ENCODE measurements around the gene F3. TPM values are rescaled to one million over a fixed set of nuclear protein-coding genes. Genes with fewer than 3 reads are reported as not detected.
"Not testable (repeated sequence)": the region's sequence is repeated elsewhere in the genome, so short reads cannot be mapped to it uniquely, and the experiment has no call there.

Gene F3
- 76.5 and 84.8 TPM in 2 replicates for total RNA-seq (2014; rRNA removed; shearing (Covaris generic))

- DNase-seq (ENCODE audit: low read depth) = peak; percentile 94
These were observed at the start of gene F3 for GRCh38 chr1:94541246-94542087. Gene F3, minus strand, starts transcription at chr1:94541759. Its CDS starts 123 bp downstream, at chr1:94541636.

GRCh38 chr1:94590203-94591137, 48.9 kb upstream of the F3 start:
- peak; percentile 51 for DNase-seq (ENCODE audit: low read depth)

GRCh38 chr1:94589728-94590127, 48.2 kb upstream of the F3 start:
- no peak for DNase-seq (ENCODE audit: low read depth)

GRCh38 chr1:94582565-94582964, 41.0 kb upstream of the F3 start:
- no peak for DNase-seq (ENCODE audit: low read depth)

- DNase-seq (ENCODE audit: low read depth) = peak; percentile 68
These were observed 39.0 kb upstream of the F3 start for GRCh38 chr1:94580367-94581115.

GRCh38 chr1:94579876-94580294, 38.3 kb upstream of the F3 start:
- peak; percentile 100 for DNase-seq (ENCODE audit: low read depth)

- DNase-seq (ENCODE audit: low read depth) = no peak
These were observed 37.3 kb upstream of the F3 start for GRCh38 chr1:94578856-94579255.

GRCh38 chr1:94573917-94574316, 32.4 kb upstream of the F3 start:
- not testable (repeated sequence) for DNase-seq (ENCODE audit: low read depth)

- no peak for DNase-seq (ENCODE audit: low read depth)
These were observed 31.2 kb upstream of the F3 start for GRCh38 chr1:94572780-94573179.

- not testable (repeated sequence) for DNase-seq (ENCODE audit: low read depth)
These were observed 29.4 kb upstream of the F3 start for GRCh38 chr1:94570965-94571364.

GRCh38 chr1:94568806-94569205, 27.2 kb upstream of the F3 start:
- DNase-seq (ENCODE audit: low read depth) = peak; percentile 73

GRCh38 chr1:94567975-94568607, 26.5 kb upstream of the F3 start:
- DNase-seq (ENCODE audit: low read depth) = not testable (repeated sequence)

- not testable (repeated sequence) for DNase-seq (ENCODE audit: low read depth)
These were observed 24.9 kb upstream of the F3 start for GRCh38 chr1:94566436-94566835.

GRCh38 chr1:94565901-94566300, 24.3 kb upstream of the F3 start:
- DNase-seq (ENCODE audit: low read depth) = no peak

- DNase-seq (ENCODE audit: low read depth) = no peak
These were observed 21.1 kb upstream of the F3 start for GRCh38 chr1:94562519-94563260.

- DNase-seq (ENCODE audit: low read depth) = no peak
These were observed 18.8 kb upstream of the F3 start for GRCh38 chr1:94560333-94560732.

GRCh38 chr1:94559921-94560320, 18.4 kb upstream of the F3 start:
- no peak for DNase-seq (ENCODE audit: low read depth)

GRCh38 chr1:94555091-94555490, 13.5 kb upstream of the F3 start:
- no peak for DNase-seq (ENCODE audit: low read depth)

- no peak for DNase-seq (ENCODE audit: low read depth)
These were observed 13.0 kb upstream of the F3 start for GRCh38 chr1:94554580-94554979.

- DNase-seq (ENCODE audit: low read depth) = no peak
These were observed 12.4 kb upstream of the F3 start for GRCh38 chr1:94553931-94554330.

- no peak for DNase-seq (ENCODE audit: low read depth)
These were observed 11.8 kb upstream of the F3 start for GRCh38 chr1:94553323-94553730.
